Lower leg skin (tissue), 4 donors: Measurements from ENCODE around the gene ADAMTS8. TPM values are rescaled to one million over a fixed set of nuclear protein-coding genes. Genes with fewer than 3 reads are reported as not detected.

Experiments used
- DNase-seq, 2 donors: peaks; one replicate each; pipeline ENCODE4 v3.0.0-alpha.2; 2019; ENCODE audit warnings: low spot score in 2 of 2
- H3K4me3 ChIP-seq: fragments of 200-600 bp; sonication (generic); 2 replicates; pipeline ENCODE4 v1.5.1; 2017; ENCODE audit warnings: mild to moderate bottlenecking, low read depth; ENCODE audit not compliant: poor library complexity, severe bottlenecking
- CTCF ChIP-seq, 3 donors: fragments of 450-650 bp; IDR thresholded peaks; one replicate each; pipeline ENCODE4 v1.5.1; 2016; ENCODE audit warnings: antibody characterized with exemption in 3 of 3, mild to moderate bottlenecking in 3 of 3, moderate library complexity in 2 of 3
- POLR2A ChIP-seq, 2 donors: fragments of 450-650 bp; IDR thresholded peaks; one replicate each; pipeline ENCODE4 v1.6.1; 2016 to 2017; ENCODE audit warnings: antibody characterized with exemption in 2 of 2, mild to moderate bottlenecking in 1 of 2, moderate library complexity in 1 of 2
- WGBS, 2 donors: methylation state at CpG; one replicate each; pipeline ENCODE4 v1.1.5; 2018; 5-methylcytosine and 5-hydroxymethylcytosine counted together
- intact Hi-C: fragments of 100-400 bp; cut with DNase I; formaldehyde crosslinking; loops from one replicate; pipeline ENCODE4 v1.15.0; 2023; ENCODE audit warnings: low total_unique reads
- total RNA-seq, 4 donors: library from RNA; depleted of rRNA; stranded (reverse); fragments of >200 nt; gene quantifications; one replicate each; pipeline ENCODE4 v1.1.0, GENCODE V29; 2016

The ADAMTS8 gene
- total RNA-seq, 4 donors from 2014 or later = 0.15 to 1.4 (median 0.81) TPM; not detected in 1

GRCh38 chr11:130416906-130417305 is 11.5 kb downstream of the ADAMTS8 start:
- intact Hi-C loops = no loop called here
- TF ChIP-seq CTCF (IDR thresholded peaks at IDR 0.05) = no peak
- no peak for TF ChIP-seq POLR2A (IDR thresholded peaks at IDR 0.05)
- no peak for DNase-seq
- no peak overlapping the region for H3K4me3 ChIP-seq
- 88 to 90% methylated on average over 11 of the region's 11 CpGs for WGBS, 2 donors

GRCh38 chr11:130416530-130416882 is 11.9 kb downstream of the ADAMTS8 start:
- no peak overlapping the region for H3K4me3 ChIP-seq
- TF ChIP-seq POLR2A (IDR thresholded peaks at IDR 0.05) (no peak), CTCF (IDR thresholded peaks at IDR 0.05) (no peak)
- DNase-seq = no peak
- WGBS, 2 donors = 81 to 89% methylated on average over 12 of the region's 12 CpGs
- intact Hi-C loops = no loop called here

GRCh38 chr11:130415731-130416529 is 12.5 kb downstream of the ADAMTS8 start:
- 86 to 88% methylated on average over 28 to 37 of the region's 37 CpGs for WGBS, 2 donors
- intact Hi-C loops = no loop called here
- no peak for DNase-seq
- no peak for TF ChIP-seq CTCF (IDR thresholded peaks at IDR 0.05)
- no peak for TF ChIP-seq POLR2A (IDR thresholded peaks at IDR 0.05)
- no peak overlapping the region for H3K4me3 ChIP-seq

GRCh38 chr11:130414107-130415080 is 14.0 kb downstream of the ADAMTS8 start:
- intact Hi-C loops = no loop called here
- TF ChIP-seq CTCF (IDR thresholded peaks at IDR 0.05) (no peak), POLR2A (IDR thresholded peaks at IDR 0.05) (no peak)
- 57 to 58% methylated on average over 24 of the region's 24 CpGs for WGBS, 2 donors
- DNase-seq = no peak
- no peak overlapping the region for H3K4me3 ChIP-seq

GRCh38 chr11:130413405-130414106 is 14.9 kb downstream of the ADAMTS8 start:
- intact Hi-C loops = no loop called here
- TF ChIP-seq POLR2A (IDR thresholded peaks at IDR 0.05) = no peak
- TF ChIP-seq CTCF (IDR thresholded peaks at IDR 0.05) = no peak
- DNase-seq = no peak
- H3K4me3 ChIP-seq = no peak overlapping the region
- 46 to 55% methylated on average over 16 of the region's 16 CpGs for WGBS, 2 donors
